ENCODE results near the gene SPIRE1.

DNA sequence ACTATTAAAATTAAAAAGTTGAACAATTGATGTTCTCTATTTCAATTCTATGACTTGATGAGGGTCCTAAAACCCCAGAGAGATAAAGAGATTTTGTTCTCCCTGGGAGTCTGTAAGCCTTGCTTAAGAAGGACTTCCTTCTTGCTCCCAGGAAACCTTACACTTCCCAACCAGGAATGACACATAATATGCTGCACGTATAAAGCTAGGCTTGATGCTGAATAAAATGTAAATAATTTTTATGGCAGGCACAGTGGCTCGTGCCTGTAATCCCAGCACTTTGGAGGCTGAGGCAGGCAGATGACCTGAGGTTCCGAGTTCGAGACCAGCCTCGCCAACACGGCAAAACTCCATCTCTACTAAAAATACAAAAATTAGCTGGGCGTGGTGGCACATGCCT is 27.8 kb downstream of the SPIRE1 start:
- TF ChIP-seq EGR1 (IDR thresholded peaks at IDR 0.05), result no peak
- TF ChIP-seq MAX (IDR thresholded peaks at IDR 0.05), result no peak
- no peak for TF ChIP-seq REST (IDR thresholded peaks at IDR 0.05; ENCODE audit: low read depth)
- no peak for TF ChIP-seq YY1 (IDR thresholded peaks at IDR 0.05; ENCODE audit: low read depth)
- no peak for TF ChIP-seq FOXM1 (IDR thresholded peaks at IDR 0.05; ENCODE audit: borderline replicate concordance, low read depth)
- no peak for TF ChIP-seq EP300 (IDR thresholded peaks at IDR 0.05; ENCODE audit: borderline replicate concordance)
- TF ChIP-seq TEAD4 (IDR thresholded peaks at IDR 0.05), result no peak
- no peak for TF ChIP-seq RAD21 (IDR thresholded peaks at IDR 0.05; ENCODE audit: low read depth)
- no peak for TF ChIP-seq USF1 (IDR thresholded peaks at IDR 0.05)

Measured in Ishikawa (cell line).